Testis (tissue), 3 donors: ENCODE measurements around the gene CNST. TPM values are rescaled to one million over a fixed set of nuclear protein-coding genes. Genes with fewer than 3 reads are reported as not detected.
A peak's percentile ranks its signal among the peaks of the same experiment; 100 is the strongest.

Experiments
- DNase-seq: peaks from one replicate; pipeline ENCODE4 v3.0.0-alpha.2; 2019
- H3K27ac ChIP-seq, 2 donors: fragments of 200-600 bp; sonication (generic); one replicate each; pipeline ENCODE4 v1.5.1; 2019
- H3K27me3 ChIP-seq: fragments of 200-600 bp; sonication (generic); one replicate; pipeline ENCODE4 v1.5.1; 2019
- H3K36me3 ChIP-seq: fragments of 200-600 bp; sonication (generic); one replicate; pipeline ENCODE4 v1.5.1; 2017; ENCODE audit warnings: low read depth; ENCODE audit errors: missing control alignments
- H3K4me1 ChIP-seq: fragments of 200-600 bp; sonication (generic); one replicate; pipeline ENCODE4 v1.5.1; 2019
- H3K4me3 ChIP-seq, 2 donors: fragments of 200-600 bp; sonication (generic); one replicate each; pipeline ENCODE4 v1.5.1; 2017 to 2019
- H3K9me3 ChIP-seq: fragments of 200-600 bp; sonication (generic); one replicate; pipeline ENCODE4 v1.5.1; 2017
- CTCF ChIP-seq, 3 experiments: fragments of 450-650 bp in 2 of 3; fragments of 200-600 bp in 1 of 3; sonication (generic) in 1 of 3; IDR thresholded peaks; one replicate each; pipeline ENCODE4 v1.5.1; 2016 to 2019; ENCODE audit warnings: antibody characterized with exemption in 3 of 3, mild to moderate bottlenecking in 2 of 3, moderate library complexity in 1 of 3
- POLR2A ChIP-seq: fragments of 450-650 bp; IDR thresholded peaks from one replicate; pipeline ENCODE4 v1.6.1; 2017; ENCODE audit warnings: antibody characterized with exemption, mild to moderate bottlenecking, moderate library complexity
- WGBS, 2 donors: methylation state at CpG; one replicate each; pipeline ENCODE4 v1.1.5; 2018; 5-methylcytosine and 5-hydroxymethylcytosine counted together
- intact Hi-C: fragments of 100-400 bp; cut with DNase I; formaldehyde crosslinking; loops from one replicate; pipeline ENCODE4 v1.15.1; 2023; ENCODE audit warnings: low total_unique reads
- polyA plus RNA-seq: library from polyadenylated mRNA; stranded (reverse); fragments of 350-450 nt; fragmentation: Illumina TruSeq; extraction: RNeasy Lipid Tissue Mini Kit (QIAGEN cat#74804); gene quantifications from one replicate; pipeline ENCODE4 v1.2.3, GENCODE V29; 2014; ENCODE audit warnings: low read depth, low replicate concordance; ENCODE audit not compliant: insufficient read depth
- total RNA-seq, 2 donors: library from RNA; depleted of rRNA; stranded (reverse); fragments of >200 nt; gene quantifications; one replicate each; pipeline ENCODE4 v1.2.3, GENCODE V29; 2016

CNST gene
- total and polyA plus RNA-seq, 3 donors from 2014 or later: 26.6 to 61.6 (median 56.7) TPM

GRCh38 chr1:246577720-246578106 lies 11.5 kb downstream of the CNST start:
- peaks cover 51% of the 10 kb centered on the region for H3K4me1 ChIP-seq
- peak overlapping the region; percentile 67 for H3K27ac ChIP-seq
- H3K27me3 ChIP-seq: no peaks in the 10 kb centered on the region
- intact Hi-C loops: no loop called here
- no peak overlapping the region for H3K4me3 ChIP-seq
- 23 to 27% methylated on average over 2 of the region's 2 CpGs for WGBS, 2 donors
- no peaks in the 10 kb centered on the region for H3K9me3 ChIP-seq
- DNase-seq: no peak
- TF ChIP-seq CTCF (IDR thresholded peaks at IDR 0.05) (no peak), POLR2A (no peak)
- no peaks in the 10 kb centered on the region for H3K36me3 ChIP-seq

DNA sequence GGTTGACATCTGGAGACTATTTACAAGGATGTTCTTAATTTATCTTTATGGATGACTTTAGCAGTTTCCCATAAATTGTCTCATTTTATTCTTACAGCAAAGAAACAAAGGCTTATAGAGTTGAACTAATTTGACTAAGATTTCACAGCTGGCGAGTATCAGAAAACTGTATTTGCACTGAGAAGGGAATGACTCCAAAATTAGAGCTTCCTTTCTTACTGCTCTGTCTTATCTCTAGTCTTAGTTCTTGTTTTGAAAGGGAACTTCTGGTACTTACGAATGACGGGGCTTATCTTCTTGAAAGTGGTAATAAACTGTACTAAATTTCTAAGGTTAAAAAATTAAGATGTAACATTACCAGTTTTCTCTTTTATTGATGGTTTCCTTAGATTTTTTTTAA lies 13.6 kb downstream of the CNST start:
- Histone ChIP-seq H3K4me1 (peaks cover 70% of the 10 kb centered on the region), H3K9me3 (no peaks in the 10 kb centered on the region)
- intact Hi-C loops: no loop called here

GRCh38 chr1:246580497-246581370 lies 14.5 kb downstream of the CNST start:
- no peaks in the 10 kb centered on the region for H3K9me3 ChIP-seq
- no peaks in the 10 kb centered on the region for H3K36me3 ChIP-seq
- TF ChIP-seq CTCF (IDR thresholded peaks at IDR 0.05) (no peak), POLR2A (no peak)
- no peak overlapping the region for H3K4me3 ChIP-seq
- no peaks in the 10 kb centered on the region for H3K27me3 ChIP-seq
- H3K27ac ChIP-seq: peak overlapping the region; percentile 67 to 82
- intact Hi-C loops: no loop called here
- 81 to 86% methylated on average over 15 of the region's 15 CpGs for WGBS, 2 donors
- no peak for DNase-seq
- peaks cover 78% of the 10 kb centered on the region for H3K4me1 ChIP-seq

More for the DNA sequence above, 13.6 kb downstream of the CNST start:
- TF ChIP-seq CTCF (IDR thresholded peaks at IDR 0.05): no peak
- TF ChIP-seq POLR2A: no peak
- Histone ChIP-seq H3K4me3 (no peak overlapping the region), H3K27me3 (no peaks in the 10 kb centered on the region), H3K27ac (peak overlapping the region; percentile 67 to 82), H3K36me3 (no peaks in the 10 kb centered on the region)
- DNase-seq: no peak
- 13 to 36% methylated on average over 3 of the region's 3 CpGs for WGBS, 2 donors

- Histone ChIP-seq H3K36me3 (no peaks in the 10 kb centered on the region), H3K4me1 (peaks cover 81% of the 10 kb centered on the region), H3K27ac (peak overlapping the region; percentile 80 to 82), H3K4me3 (no peak overlapping the region), H3K9me3 (no peaks in the 10 kb centered on the region), H3K27me3 (no peaks in the 10 kb centered on the region)
- DNase-seq: no peak
- TF ChIP-seq POLR2A (no peak), CTCF (IDR thresholded peaks at IDR 0.05) (no peak)
- intact Hi-C loops: no loop called here
- WGBS, 2 donors: 67 to 79% methylated on average over 16 to 17 of the region's 17 CpGs
Observed at GRCh38 chr1:246582301-246583055, 16.2 kb downstream of the CNST start.
